ENCODE measurements around the gene ZNF780B. TPM values are rescaled to one million over a fixed set of nuclear protein-coding genes. Genes with fewer than 3 reads are reported as not detected.

ZNF780B gene
- total and polyA plus RNA-seq, 2 of the 8 experiments (the other 6 are each of a cell fraction or from before 2014, with no cell fraction given) = 3.1 to 22.4 TPM

- Histone ChIP-seq H3K4me3 (ENCODE audit: extremely low read depth in 1 of 4, insufficient read depth in 2 of 4, low read depth in 3 of 4, low read length in 4 of 4) (no peak overlapping the region), H2AFZ (ENCODE audit: low read length) (no peak overlapping the region), H3K18ac (ENCODE audit: extremely low read depth, low read length) (no peak overlapping the region), H3K4ac (replicated peaks; ENCODE audit: insufficient read length, low read depth, low read length) (no peak overlapping the region), H2BK20ac (ENCODE audit: low read length) (no peak overlapping the region), H3K23me2 (ENCODE audit: low read depth, low read length) (peaks cover 5% of the 10 kb centered on the region), H4K8ac (ENCODE audit: extremely low read depth, insufficient read depth, low read length) (no peak overlapping the region), H2BK5ac (ENCODE audit: low read depth, low read length) (no peak overlapping the region), H4K91ac (replicated peaks; ENCODE audit: insufficient read length, low read length) (no peak overlapping the region), H3K27me3 (replicated peaks in 1 of 4; ENCODE audit: control insufficient read depth in 3 of 4, extremely low read depth in 1 of 4, insufficient read depth in 3 of 4, low read length in 3 of 4) (no peaks in the 10 kb centered on the region; a peak in 1 of 7 replicates), H3K79me1 (ENCODE audit: low read depth, low read length) (no peaks in the 10 kb centered on the region), H3K79me2 (ENCODE audit: control insufficient read depth in 1 of 2, insufficient read depth in 2 of 2, low read length in 2 of 2) (peaks cover 0 to 35% of the 10 kb centered on the region in 2 experiments; a peak in 2 of 4 replicates), H3K27ac (ENCODE audit: low read depth, low read length) (no peak overlapping the region), H4K20me1 (replicated peaks in 1 of 2; ENCODE audit: control insufficient read depth in 1 of 2, insufficient read depth in 2 of 2, low read length in 2 of 2) (no peaks in the 10 kb centered on the region), H3K4me2 (ENCODE audit: insufficient read depth in 1 of 2, low read depth in 2 of 2, low read length in 2 of 2) (no peak overlapping the region; a peak in 1 of 4 replicates), H3K9me3 (ENCODE audit: insufficient read depth in 2 of 2, low read depth in 1 of 2, low read length in 1 of 2) (no peaks in the 10 kb centered on the region), H2BK12ac (ENCODE audit: low read depth, low read length) (no peak overlapping the region), H2BK120ac (replicated peaks; ENCODE audit: low read depth, low read length) (no peak overlapping the region), H3K9ac (replicated peaks in 1 of 4; ENCODE audit: extremely low read depth in 1 of 4, low read depth in 3 of 4, low read length in 3 of 4) (no peak overlapping the region), H2AK5ac (ENCODE audit: low read depth, low read length) (no peak overlapping the region), H3K23ac (ENCODE audit: insufficient read length) (no peak overlapping the region), H3K36me3 (ENCODE audit: control insufficient read depth in 2 of 4, insufficient read depth in 4 of 4, low read length in 3 of 4) (peaks cover 0 to 3% (median under 1%) of the 10 kb centered on the region in 4 experiments; a peak in 2 of 8 replicates), H3K56ac (replicated peaks; ENCODE audit: insufficient read length, low read depth, low read length) (no peak overlapping the region), H3K4me1 (replicated peaks in 1 of 4; ENCODE audit: control insufficient read depth in 3 of 4, insufficient read depth in 4 of 4, low read length in 3 of 4) (peaks cover 0 to 2% (median 0%) of the 10 kb centered on the region in 4 experiments; a peak in 3 of 7 replicates), H3K14ac (ENCODE audit: insufficient read length) (no peak overlapping the region), H2BK15ac (ENCODE audit: low read length) (no peak overlapping the region), H4K5ac (ENCODE audit: insufficient read length, low read depth, low read length) (no peak overlapping the region)
- ChIA-PET POLR2A (ENCODE audit: partially characterized antibody) (no interaction called here), CTCF (ENCODE audit: partially characterized antibody) (interaction anchor here (0.9 kb wide), 1 partner anchor 53 kb away, joined by 3 read pairs; no protein-coding TSS in a partner anchor)
- WGBS, 2 experiments (ENCODE audit: extremely low coverage in 1 of 2, insufficient coverage in 1 of 2, insufficient read length in 1 of 2, insufficient replicate concordance in 2 of 2, low coverage in 1 of 2, low lambda C conversion rate in 2 of 2, missing lambda C conversion rate in 1 of 2) = 88% methylated on average over 5 of the region's 5 CpGs; no CpG with 5 or more reads in 1 of the 2 experiments
- no peak for FAIRE-seq
- no peak for DNase-seq (ENCODE audit: low read depth in 1 of 2, low spot score in 2 of 2)
- TF ChIP-seq RAD21 (IDR thresholded peaks at IDR 0.05 in 1 of 2, conservative IDR thresholded peaks at IDR 0.05 in 1 of 2; ENCODE audit: low read depth in 2 of 2, low read length in 2 of 2) (no peak), TBP (IDR thresholded peaks at IDR 0.05; ENCODE audit: low read depth, low read length) (no peak), POU5F1 (IDR thresholded peaks at IDR 0.05; ENCODE audit: low read depth, low read length) (no peak)
These were observed 32.4 kb upstream of the ZNF780B start for GRCh38 chr19:40088299-40089047.

Data from H1 (cell line).